Lung (tissue), 12 donors: ENCODE data around the gene DUSP9. TPM values are rescaled to one million over a fixed set of nuclear protein-coding genes. Genes with fewer than 3 reads are reported as not detected.

Source experiments
- ATAC-seq: fragments of 200-7000 bp; cut with Tn5 transposase; one replicate; pipeline ENCODE4 v1.9.1; 2020; ENCODE audit warnings: moderate number of reproducible peaks; ENCODE audit not compliant: insufficient read depth, low FRiP score
- DNase-seq, 3 donors: peaks; one replicate each; pipeline ENCODE4 v3.0.0-alpha.2; 2013 to 2017
- H3K27ac ChIP-seq, 2 donors: one replicate each; pipeline ENCODE4 v1.5.1; 2013; ENCODE audit warnings: mild to moderate bottlenecking in 2 of 2, moderate library complexity in 2 of 2, control low read depth in 1 of 2, inconsistent platforms in 1 of 2, low read depth in 1 of 2, low read length in 1 of 2
- H3K27me3 ChIP-seq, 3 donors: one replicate each; pipeline ENCODE4 v1.5.1; 2013; ENCODE audit warnings: low read length in 2 of 3; ENCODE audit not compliant: control insufficient read depth in 3 of 3, insufficient read depth in 3 of 3
- H3K36me3 ChIP-seq, 4 donors: one replicate each; pipeline ENCODE4 v1.5.1; 2013; ENCODE audit warnings: low read length in 4 of 4, mild to moderate bottlenecking in 1 of 4, moderate library complexity in 1 of 4; ENCODE audit not compliant: control insufficient read depth in 4 of 4, insufficient read depth in 4 of 4
- H3K4me1 ChIP-seq, 5 donors: one replicate each; pipeline ENCODE4 v1.5.1; 2013; ENCODE audit warnings: low read length in 5 of 5, mild to moderate bottlenecking in 2 of 5, moderate library complexity in 1 of 5; ENCODE audit not compliant: control insufficient read depth in 5 of 5, insufficient read depth in 5 of 5
- H3K4me3 ChIP-seq: one replicate; pipeline ENCODE4 v1.5.1; 2013; ENCODE audit warnings: mild to moderate bottlenecking, control low read depth, moderate library complexity
- H3K9ac ChIP-seq, 2 donors: one replicate each; pipeline ENCODE4 v1.5.1; 2013; ENCODE audit warnings: low read length in 2 of 2, control low read depth in 1 of 2; ENCODE audit not compliant: insufficient read depth in 1 of 2
- H3K9me3 ChIP-seq, 4 donors: one replicate each; pipeline ENCODE4 v1.5.1; 2013; ENCODE audit warnings: low read length in 3 of 4, mild to moderate bottlenecking in 1 of 4, moderate library complexity in 1 of 4; ENCODE audit not compliant: control insufficient read depth in 4 of 4, insufficient read depth in 3 of 4
- CTCF ChIP-seq: IDR thresholded peaks from 2 replicates; pipeline ENCODE4 v1.5.1; 2012; ENCODE audit warnings: mild to moderate bottlenecking; ENCODE audit errors: control extremely low read depth, extremely low read depth
- WGBS, 2 donors: extraction: QIAGEN DNeasy Blood & Tissue Kit; methylation state at CpG; one replicate each; pipeline ENCODE4 v1.1.7; 2013; 5-methylcytosine and 5-hydroxymethylcytosine counted together
- polyA plus RNA-seq, 2 donors: library from polyadenylated mRNA; stranded (reverse); fragments of 200-250 nt; gene quantifications; one replicate each; pipeline ENCODE4 v1.2.1, GENCODE V29; 2013
- total RNA-seq, 2 donors: library from RNA; depleted of rRNA in 1 of 2; stranded (reverse); fragments of >200 nt in 1 of 2; gene quantifications; one replicate each; pipeline ENCODE4 v1.2.1, GENCODE V29; 2014 to 2021
- donor health status: control.
- donor health status: control.
- donor health status: Bipolar disorder and iron deficiency.
- donor health status: healthy.
- donor health status: DM: yes; HTN: yes; CAD: no.

Gene DUSP9
- total and polyA plus RNA-seq, 4 donors = 0.10 to 0.55 (median 0.23) TPM

GRCh38 chrX:153642051-153642654 lies 4.8 kb upstream of the DUSP9 start:
- peak in 1 of 3 donors; percentile 23 for DNase-seq
- Histone ChIP-seq H3K4me1 (peaks cover 0 to 5% (median 3%) of the 10 kb centered on the region in 5 donors), H3K27ac (no peak overlapping the region), H3K36me3 (no peaks in the 10 kb centered on the region), H3K9ac (no peak overlapping the region), H3K27me3 (peaks cover 26 to 48% (median 28%) of the 10 kb centered on the region in 3 donors), H3K9me3 (peaks cover 0 to 8% (median 0%) of the 10 kb centered on the region in 4 donors), H3K4me3 (no peak overlapping the region)
- TF ChIP-seq CTCF = no peak
- no peak for ATAC-seq
- WGBS, 2 donors = 0 to 33% methylated on average over 11 to 62 of the region's 62 CpGs

GRCh38 chrX:153642655-153643430 lies 4.2 kb upstream of the DUSP9 start:
- WGBS, 2 donors = 5 to 37% methylated on average over 18 to 48 of the region's 48 CpGs
- H3K27ac ChIP-seq = no peak overlapping the region
- H3K4me1 ChIP-seq = peaks cover 0 to 5% (median 3%) of the 10 kb centered on the region in 5 donors
- TF ChIP-seq CTCF = no peak
- peaks cover 28 to 51% (median 28%) of the 10 kb centered on the region in 3 donors for H3K27me3 ChIP-seq
- H3K36me3 ChIP-seq = no peaks in the 10 kb centered on the region
- peaks cover 0 to 10% (median 0%) of the 10 kb centered on the region in 4 donors for H3K9me3 ChIP-seq
- no peak overlapping the region for H3K9ac ChIP-seq
- ATAC-seq = no peak
- no peak overlapping the region for H3K4me3 ChIP-seq
- peak in 1 of 3 donors; percentile 8 for DNase-seq

- H3K36me3 ChIP-seq = no peaks in the 10 kb centered on the region
- WGBS, 2 donors = 0 to 28% methylated on average over 12 to 84 of the region's 84 CpGs
- peaks cover 0 to 15% (median 0%) of the 10 kb centered on the region in 4 donors for H3K9me3 ChIP-seq
- H3K9ac ChIP-seq = no peak overlapping the region
- peaks cover 0 to 5% (median 3%) of the 10 kb centered on the region in 5 donors for H3K4me1 ChIP-seq
- ATAC-seq (no peak), DNase-seq (peak in 1 of 3 donors; percentile 16)
- TF ChIP-seq CTCF = no peak
- H3K27ac ChIP-seq = no peak overlapping the region
- peaks cover 32 to 57% (median 32%) of the 10 kb centered on the region in 3 donors for H3K27me3 ChIP-seq
- no peak overlapping the region for H3K4me3 ChIP-seq
Observed at GRCh38 chrX:153643431-153644351, 3.3 kb upstream of the DUSP9 start.
